ENCODE results near the gene ESR1. TPM values are rescaled to one million over a fixed set of nuclear protein-coding genes. Genes with fewer than 3 reads are reported as not detected.

The ESR1 gene
- total and polyA plus RNA-seq, 9 of the 15 experiments (the other 6 are each of a cell fraction or from before 2014, with no cell fraction given) = 0.03 to 0.27 (median 0.08) TPM; not detected in 1

DNA sequence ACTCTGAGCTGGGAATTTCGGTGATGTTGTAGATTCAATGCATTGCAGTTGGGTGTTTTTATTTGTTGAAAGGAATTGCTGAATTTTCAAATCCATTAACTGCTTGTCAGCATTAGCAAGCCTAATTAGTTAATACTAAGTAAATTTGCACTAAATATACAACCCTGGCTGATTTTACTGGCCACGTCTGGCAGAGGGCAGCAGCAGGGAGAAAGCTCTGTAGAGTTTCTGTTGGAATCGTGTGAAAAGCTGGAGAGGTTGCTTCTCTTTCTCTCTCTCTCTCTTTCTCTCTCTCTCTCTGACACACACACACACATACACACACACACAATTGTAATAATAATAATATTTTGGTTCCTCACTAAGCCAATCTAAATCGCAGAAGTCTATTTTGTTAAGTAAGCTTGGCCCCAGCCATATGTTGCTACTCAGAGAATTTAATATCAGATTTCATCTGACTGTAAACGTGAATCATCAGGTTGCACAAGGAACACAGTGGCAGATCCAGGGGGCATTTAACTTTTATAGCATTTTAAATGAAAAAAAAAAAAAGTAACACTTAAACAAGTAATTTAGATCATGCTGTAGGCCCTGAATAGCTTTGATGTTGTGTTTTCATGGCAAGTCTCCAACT lies 289.5 kb downstream of the ESR1 start:
- H3K79me2 ChIP-seq (ENCODE audit: control insufficient read depth, insufficient read depth, low read length) = no peaks in the 10 kb centered on the region
- no peak overlapping the region for H3K9ac ChIP-seq (ENCODE audit: insufficient read depth in 1 of 2, low read depth in 2 of 2, low read length in 2 of 2)
- WGBS (ENCODE audit: insufficient coverage, low coverage, missing lambda C conversion rate) = 1% methylated on average over 5 of the region's 5 CpGs
- no peak overlapping the region for H3K4me2 ChIP-seq (ENCODE audit: insufficient read depth, low read length)
- DNase-seq (ENCODE audit: extremely low read depth in 1 of 4, low spot score in 3 of 4) = no peak
- in situ Hi-C loops (cut with MboI) = no loop called here
- no peaks in the 10 kb centered on the region for H3K9me3 ChIP-seq (replicated peaks; ENCODE audit: control insufficient read depth, insufficient read depth, low read depth, low read length)
- H4K20me1 ChIP-seq (replicated peaks; ENCODE audit: control insufficient read depth, insufficient read depth, low read length) = no peaks in the 10 kb centered on the region
- H3K4me1 ChIP-seq (replicated peaks in 1 of 2; ENCODE audit: control insufficient read depth in 2 of 2, insufficient read depth in 2 of 2, low read length in 2 of 2) = peaks cover 0 to 2% of the 10 kb centered on the region in 2 experiments; a peak in 1 of 5 replicates
- H3K36me3 ChIP-seq (ENCODE audit: control insufficient read depth, insufficient read depth, low read length) = no peaks in the 10 kb centered on the region
- H3K27me3 ChIP-seq (ENCODE audit: control insufficient read depth in 2 of 2, insufficient read depth in 2 of 2, low read length in 2 of 2) = 0 out of 5 replicates have a peak, but pooled peaks cover 0 to 5% of the 10 kb centered on the region in 2 experiments
- no peak overlapping the region for H3K27ac ChIP-seq (ENCODE audit: extremely low read depth, low read depth, low read length)
- intact Hi-C loops (cut with micrococcal nuclease) = no loop called here
- no TSS peak for BruUV-seq (replicated peaks)
- no peak for ATAC-seq
- no peak for FAIRE-seq
- H3K4me3 ChIP-seq = no peak overlapping the region
- TF ChIP-seq, protein P1, sequence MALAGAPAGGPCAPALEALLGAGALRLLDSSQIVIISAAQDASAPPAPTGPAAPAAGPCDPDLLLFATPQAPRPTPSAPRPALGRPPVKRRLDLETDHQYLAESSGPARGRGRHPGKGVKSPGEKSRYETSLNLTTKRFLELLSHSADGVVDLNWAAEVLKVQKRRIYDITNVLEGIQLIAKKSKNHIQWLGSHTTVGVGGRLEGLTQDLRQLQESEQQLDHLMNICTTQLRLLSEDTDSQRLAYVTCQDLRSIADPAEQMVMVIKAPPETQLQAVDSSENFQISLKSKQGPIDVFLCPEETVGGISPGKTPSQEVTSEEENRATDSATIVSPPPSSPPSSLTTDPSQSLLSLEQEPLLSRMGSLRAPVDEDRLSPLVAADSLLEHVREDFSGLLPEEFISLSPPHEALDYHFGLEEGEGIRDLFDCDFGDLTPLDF (CRISPR knock-in tag; IDR thresholded peaks at IDR 0.05) = no peak
- TF ChIP-seq MTA1 (IDR thresholded peaks at IDR 0.05; ENCODE audit: borderline replicate concordance) (no peak), PRPF4 (IDR thresholded peaks at IDR 0.05; ENCODE audit: insufficient read depth, low read depth, low read length, poor library complexity, severe bottlenecking) (no peak), ZNF507 (tag; conservative IDR thresholded peaks at IDR 0.05) (no peak), KAT8 (IDR thresholded peaks at IDR 0.05; ENCODE audit: low read depth) (no peak), SIN3B (IDR thresholded peaks at IDR 0.05; ENCODE audit: low read depth) (no peak), MCM7 (IDR thresholded peaks at IDR 0.05) (no peak), ARHGAP35 (IDR thresholded peaks at IDR 0.05; ENCODE audit: partially characterized antibody) (no peak), KLF6 (CRISPR knock-in tag; IDR thresholded peaks at IDR 0.05; ENCODE audit: borderline replicate concordance) (no peak)
- TF ChIP-seq, protein P2, sequence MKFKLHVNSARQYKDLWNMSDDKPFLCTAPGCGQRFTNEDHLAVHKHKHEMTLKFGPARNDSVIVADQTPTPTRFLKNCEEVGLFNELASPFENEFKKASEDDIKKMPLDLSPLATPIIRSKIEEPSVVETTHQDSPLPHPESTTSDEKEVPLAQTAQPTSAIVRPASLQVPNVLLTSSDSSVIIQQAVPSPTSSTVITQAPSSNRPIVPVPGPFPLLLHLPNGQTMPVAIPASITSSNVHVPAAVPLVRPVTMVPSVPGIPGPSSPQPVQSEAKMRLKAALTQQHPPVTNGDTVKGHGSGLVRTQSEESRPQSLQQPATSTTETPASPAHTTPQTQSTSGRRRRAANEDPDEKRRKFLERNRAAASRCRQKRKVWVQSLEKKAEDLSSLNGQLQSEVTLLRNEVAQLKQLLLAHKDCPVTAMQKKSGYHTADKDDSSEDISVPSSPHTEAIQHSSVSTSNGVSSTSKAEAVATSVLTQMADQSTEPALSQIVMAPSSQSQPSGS (CRISPR knock-in tag; IDR thresholded peaks at IDR 0.05) = no peak
- TF ChIP-seq, protein P3, sequence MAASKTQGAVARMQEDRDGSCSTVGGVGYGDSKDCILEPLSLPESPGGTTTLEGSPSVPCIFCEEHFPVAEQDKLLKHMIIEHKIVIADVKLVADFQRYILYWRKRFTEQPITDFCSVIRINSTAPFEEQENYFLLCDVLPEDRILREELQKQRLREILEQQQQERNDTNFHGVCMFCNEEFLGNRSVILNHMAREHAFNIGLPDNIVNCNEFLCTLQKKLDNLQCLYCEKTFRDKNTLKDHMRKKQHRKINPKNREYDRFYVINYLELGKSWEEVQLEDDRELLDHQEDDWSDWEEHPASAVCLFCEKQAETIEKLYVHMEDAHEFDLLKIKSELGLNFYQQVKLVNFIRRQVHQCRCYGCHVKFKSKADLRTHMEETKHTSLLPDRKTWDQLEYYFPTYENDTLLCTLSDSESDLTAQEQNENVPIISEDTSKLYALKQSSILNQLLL (CRISPR knock-in tag; IDR thresholded peaks at IDR 0.05; ENCODE audit: borderline replicate concordance) = no peak
- ChIA-PET CTCF (ENCODE audit: low intra/inter-chr PET ratio) (no interaction called here), POLR2A (no interaction called here)
- H3K9me1 ChIP-seq (ENCODE audit: control insufficient read depth, insufficient read depth, low read length) = no peaks in the 10 kb centered on the region
- no peak overlapping the region for H2AFZ ChIP-seq (ENCODE audit: low read depth, low read length)
